HG03025 (cell line): Measurements from ENCODE around the gene CCDC149.

ENCODE experiments used
- ATAC-seq: cut with Tn5 transposase; IDR thresholded peaks from one replicate; pipeline ENCODE4 v1.9.1; 2021; ENCODE audit warnings: mild to moderate bottlenecking, moderate library complexity; ENCODE audit not compliant: unreplicated experiment, low FRiP score

Gene CCDC149

DNA sequence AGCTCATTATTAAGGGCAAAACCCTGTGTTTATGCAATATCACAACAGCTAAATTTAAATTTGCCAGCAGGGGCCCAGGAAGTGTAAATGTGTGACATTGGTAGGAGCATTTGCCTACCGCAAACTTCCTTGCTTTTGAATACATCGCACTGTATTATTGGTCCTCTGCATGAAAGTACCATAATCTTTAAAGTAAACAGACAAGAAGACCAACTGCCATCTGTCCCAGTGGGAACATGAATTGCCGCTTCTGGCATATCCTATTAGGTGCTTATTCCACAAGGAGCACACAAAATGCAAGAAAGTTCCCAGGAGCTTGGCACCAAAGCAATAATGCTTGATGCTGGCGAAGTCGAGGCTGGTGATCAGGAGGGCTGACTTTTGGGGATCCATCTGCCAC, 66.1 kb downstream of the CCDC149 start:
- ATAC-seq, result no peak

DNA sequence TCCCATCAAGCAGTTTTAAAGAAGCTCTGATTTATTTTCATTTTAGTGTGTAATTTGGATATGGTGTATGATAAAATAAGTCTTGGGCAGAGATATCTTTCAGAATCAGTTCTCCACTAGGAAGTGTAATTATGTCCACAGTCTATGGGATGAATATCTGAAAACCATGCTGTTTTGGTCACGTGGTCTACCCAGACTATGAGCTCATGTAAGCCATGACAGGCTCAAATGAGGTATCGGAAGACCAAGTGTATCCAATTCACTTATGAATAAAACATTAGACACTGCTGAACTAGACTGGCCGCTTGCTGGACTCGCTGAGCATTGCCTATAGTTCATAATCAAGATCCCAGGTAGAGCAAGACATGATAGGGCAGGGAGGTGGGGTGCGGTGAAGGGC, 66.9 kb downstream of the CCDC149 start:
- ATAC-seq, result no peak

DNA sequence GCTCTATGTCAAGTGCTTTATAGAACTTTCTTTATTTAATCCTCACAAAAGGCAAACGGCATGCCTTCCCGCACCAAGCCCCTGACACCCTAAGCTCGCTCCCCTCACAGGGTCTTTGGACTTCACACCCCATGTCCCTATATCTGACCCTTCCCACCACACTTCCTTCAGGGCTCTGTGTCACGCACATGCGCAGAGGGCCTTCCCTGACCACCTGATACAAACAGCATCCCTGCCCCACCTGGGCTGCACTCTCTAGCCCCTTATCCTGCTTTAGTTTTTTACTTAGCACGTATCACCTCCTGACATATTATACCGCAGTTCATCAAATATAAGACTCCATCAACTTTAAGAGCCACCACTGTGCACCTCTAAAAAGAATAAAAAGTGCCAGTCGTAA, 67.7 kb downstream of the CCDC149 start:
- ATAC-seq, result no peak

DNA sequence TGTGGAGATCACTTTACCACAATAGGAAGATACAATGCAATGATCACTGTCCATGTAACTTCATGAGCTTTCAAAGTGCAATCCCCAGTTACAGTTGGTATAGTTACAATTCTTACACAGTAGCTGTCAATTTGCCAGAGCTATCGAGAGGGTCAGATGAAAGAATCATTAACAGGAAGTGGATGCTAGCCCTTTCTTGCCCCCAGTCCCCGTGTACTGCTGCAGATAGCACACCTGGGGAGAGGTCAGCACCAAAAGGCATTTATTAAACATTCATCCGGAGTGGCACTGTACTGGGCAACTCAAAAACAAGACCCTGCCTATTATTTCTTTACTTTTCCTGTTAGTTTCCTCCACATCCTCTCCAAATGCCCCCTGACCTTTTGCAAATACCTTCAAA, 69.7 kb downstream of the CCDC149 start:
- no peak for ATAC-seq

DNA sequence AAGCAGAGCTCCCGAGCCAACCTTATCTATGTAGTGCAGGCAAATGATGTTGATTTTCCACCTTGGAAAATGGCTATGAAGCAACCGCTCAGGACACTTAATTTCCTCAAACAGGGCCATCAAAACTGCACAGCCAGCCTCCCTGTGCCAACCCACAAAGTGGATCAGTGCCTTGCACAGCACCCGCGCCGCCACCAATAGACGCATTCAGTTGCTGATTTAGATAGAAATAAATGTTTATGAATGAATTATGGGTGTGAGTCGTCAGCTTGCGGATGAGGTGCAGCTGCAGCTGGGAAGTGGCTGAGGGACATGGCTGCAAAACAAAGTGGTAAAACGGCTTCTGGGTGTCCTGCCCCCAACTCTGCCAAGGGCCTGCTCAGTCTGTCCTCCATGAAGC, 70.5 kb downstream of the CCDC149 start:
- no peak for ATAC-seq

DNA sequence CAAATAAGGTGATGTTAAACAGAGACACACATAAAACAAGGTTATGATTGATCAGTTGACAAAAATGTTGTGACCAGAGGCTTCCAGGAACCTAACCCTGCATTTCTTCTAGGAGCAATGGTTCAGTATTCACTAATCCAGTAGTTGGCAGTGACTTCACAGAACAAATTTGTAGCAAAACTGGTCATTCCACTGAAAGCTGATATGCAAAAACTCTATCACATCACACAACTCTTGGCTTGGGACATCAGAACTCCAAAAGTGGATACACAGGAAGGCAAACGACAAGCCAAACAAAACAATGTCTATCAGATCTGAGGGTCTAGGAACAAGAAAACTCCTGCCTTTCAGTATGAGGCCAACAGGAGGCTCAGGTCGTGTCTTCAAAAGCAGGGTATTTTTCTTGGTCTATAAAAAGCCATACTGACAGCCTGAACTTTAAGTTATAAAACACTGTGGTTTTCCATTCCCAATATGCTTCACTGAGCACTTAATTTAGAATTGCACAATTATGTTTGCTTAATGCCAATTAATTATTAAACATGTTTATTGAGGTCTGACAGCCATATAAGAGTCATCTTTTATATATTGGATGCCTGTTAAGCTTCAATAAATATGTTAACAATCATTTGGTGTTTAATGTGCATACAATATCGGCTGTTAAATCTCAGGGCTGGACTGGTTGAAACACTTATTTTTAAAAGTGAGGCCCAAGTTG, 71.9 kb downstream of the CCDC149 start:
- no peak for ATAC-seq

DNA sequence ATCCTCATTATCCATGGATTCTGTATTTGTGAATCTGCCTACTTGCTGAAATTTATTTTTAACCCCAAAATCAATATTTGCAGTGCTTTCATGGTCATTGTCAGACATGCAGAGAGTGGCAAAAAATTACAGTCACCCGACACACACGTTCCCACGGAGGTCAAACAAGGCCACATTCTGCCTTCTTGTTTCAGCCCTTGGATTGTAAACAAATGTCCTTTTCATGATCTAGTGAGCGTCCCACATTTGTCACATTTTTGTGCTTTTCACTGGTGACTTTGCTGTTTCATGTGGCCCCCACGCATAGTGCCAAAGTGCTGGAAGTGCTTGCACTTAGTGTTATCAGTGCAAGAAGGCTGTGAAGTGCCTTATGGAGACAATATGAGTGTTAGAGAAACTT, 72.5 kb downstream of the CCDC149 start:
- ATAC-seq, result no peak

DNA sequence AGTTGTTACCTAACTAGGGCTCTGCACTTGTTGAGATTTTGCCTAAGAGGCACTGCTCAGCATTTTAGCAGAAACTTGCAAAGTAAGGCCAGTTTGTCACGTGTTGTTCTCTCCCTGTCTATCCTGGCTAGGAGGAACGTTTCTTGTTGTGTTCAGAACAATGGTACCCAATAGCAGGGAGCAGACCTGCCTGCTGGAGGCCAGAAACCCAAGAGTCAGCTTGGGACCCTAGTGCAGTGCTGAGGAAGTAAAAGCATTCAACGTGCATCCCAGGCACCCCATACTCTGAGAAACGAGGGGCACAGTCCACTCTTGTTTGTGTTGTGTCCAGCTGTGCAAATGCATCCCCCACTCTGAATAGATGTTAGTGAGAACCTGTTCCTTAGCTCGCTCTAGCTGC, 75.1 kb downstream of the CCDC149 start:
- no peak for ATAC-seq

DNA sequence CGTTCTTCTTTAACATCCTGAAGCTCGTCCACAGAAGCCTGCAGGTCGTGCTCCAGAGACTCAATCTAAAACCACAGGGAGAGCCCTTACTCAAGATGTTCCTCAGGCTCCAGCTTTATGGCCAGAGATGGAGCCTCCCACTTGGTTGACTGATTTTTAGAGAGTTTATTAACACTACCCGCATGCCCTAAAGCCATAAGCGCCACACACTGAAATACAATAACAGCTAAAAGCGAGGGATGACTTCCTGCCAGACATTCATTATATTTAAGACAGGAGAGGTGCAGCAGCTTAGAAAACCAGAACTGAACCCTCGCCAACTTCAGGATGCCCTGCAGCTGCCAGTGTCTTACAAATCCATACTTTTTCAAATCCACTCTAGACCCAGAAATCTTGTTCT, 75.5 kb downstream of the CCDC149 start:
- ATAC-seq, result no peak

DNA sequence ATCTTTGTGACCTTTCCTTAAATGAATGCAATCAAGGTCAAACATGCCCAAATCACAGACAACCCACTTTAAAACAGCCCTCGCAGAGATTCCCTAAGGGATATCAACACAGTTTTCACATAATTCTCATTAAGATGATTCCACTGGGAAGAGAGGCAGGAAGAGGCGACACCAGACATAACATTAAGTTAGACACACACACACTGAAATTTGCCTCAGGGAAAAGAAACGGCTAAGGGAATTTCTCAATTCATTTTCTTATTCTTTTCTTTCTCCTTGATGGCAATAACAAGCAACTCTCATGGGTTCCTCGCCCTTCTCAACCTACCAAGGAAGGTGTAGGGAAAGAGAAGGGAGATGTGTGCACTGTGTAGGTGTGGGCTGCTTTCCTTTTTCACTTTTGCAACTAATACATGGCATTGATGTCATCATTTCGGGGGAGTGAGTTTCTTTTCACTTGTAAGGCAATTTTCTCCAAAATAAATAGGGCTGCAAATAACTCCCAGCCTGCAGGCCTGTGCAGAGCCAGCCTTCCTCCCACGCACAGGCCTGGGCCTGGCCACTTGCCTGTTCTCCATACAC, 76.1 kb downstream of the CCDC149 start:
- ATAC-seq, result no peak

DNA sequence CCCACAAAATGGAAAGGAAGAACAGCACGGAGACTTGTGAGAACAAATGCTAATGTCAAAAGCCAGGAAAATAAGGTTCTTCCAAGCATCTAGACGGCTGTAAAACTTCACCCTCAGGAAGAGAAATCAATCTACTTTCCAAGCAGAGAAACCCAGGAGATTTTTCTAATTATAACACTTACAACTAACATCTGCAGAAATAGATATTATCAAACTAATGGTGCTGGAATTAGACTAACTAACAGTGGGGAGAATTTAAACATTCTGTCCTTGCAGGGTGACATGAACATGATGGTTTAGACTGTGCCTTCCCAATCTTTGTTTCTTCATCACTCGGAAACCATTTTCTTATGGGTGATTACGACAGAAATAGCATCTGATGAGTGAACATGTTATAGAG, 77.1 kb downstream of the CCDC149 start:
- no peak for ATAC-seq

DNA sequence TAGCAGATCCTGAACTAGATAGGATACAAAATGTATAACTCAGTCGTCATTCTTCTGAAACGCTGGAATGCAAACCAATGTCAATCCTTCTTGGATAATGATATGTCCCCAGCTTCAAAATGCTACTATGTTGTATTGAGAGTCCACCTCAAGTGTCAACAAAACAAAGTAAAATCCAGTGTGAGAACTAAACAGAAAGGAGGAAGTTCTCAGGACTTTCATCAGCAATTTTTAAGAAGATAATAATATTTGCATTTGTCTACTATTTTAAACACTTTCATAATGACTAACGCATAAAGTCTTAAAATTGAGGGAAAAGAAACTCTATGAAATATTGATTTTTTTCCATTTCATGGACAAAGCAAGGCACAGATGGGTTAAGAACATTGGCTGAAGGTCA, 81.2 kb downstream of the CCDC149 start:
- no peak for ATAC-seq

DNA sequence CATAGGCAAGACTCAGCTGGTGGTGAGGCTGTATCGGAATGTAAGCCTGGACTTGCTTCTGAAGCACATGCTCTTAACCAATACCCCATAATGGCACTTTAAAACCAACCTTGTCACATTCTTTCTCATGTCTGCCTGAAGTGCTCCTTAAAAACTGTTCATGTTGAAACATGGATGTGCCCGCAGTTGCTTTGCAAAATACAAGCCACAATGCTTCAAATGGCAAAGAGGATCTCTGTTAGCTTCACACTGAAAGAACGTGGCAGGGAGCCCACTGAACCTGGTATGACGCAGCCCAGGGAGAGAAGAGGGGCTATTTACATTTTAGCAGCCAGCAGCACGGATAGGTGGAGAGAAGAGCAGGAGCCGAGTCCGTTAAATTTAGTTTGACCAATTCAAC, 88.1 kb downstream of the CCDC149 start:
- no peak for ATAC-seq

DNA sequence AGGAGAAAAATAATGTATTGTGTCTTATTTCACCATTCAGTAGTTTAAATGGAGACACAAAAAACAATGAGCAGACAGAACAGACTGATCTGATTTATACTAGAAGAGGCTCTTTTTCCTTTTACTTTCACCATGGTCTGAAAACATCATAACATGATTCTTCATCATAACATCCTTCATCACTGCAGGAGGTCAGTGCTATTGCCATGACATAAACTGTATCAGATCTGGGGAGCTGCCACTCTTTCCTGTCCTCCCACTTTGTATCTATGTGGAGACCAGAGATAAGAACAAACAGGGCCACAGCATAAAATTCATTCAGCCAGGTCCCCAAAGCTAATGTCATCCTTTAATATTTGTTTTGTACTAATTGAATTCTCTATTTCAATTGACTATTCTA, 92.3 kb downstream of the CCDC149 start:
- no peak for ATAC-seq

DNA sequence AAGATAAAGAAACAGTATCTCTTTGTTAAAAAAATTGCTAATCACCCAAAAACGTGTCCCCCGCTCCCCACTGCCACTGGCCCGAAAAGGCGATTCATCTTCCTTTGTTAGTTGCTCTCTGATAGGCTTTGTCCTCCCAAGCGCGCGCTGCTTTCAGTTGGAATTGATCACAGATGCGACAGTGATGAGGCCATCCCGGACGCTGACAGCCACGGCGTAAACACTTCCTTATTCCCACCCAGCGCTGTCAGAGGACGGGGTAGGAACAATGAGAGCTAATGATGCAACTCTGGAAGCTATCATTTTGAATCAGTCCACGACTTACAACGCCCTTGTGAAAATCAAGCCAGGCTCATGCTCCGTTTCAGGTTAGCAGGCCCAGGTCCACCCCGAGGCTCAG, 96.0 kb downstream of the CCDC149 start:
- ATAC-seq, result no peak

DNA sequence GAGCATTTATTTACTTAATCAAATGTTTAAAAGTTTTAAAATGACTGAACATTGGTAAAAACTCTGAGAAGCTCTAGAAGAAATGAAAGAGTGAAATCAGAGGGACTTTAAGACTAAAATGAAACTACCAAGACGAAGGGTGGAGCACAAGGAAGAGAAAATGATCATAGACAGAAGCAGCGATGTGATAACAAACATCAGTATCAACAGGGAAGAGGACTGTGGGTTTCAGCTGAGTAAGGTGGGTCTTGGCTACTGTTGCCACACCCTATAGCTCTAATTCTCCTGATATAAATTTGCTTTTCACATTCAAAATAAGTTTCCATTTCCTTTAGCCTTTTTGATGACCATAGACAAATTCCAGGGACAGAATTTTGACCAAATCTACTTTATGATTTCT, 99.1 kb downstream of the CCDC149 start:
- no peak for ATAC-seq

DNA sequence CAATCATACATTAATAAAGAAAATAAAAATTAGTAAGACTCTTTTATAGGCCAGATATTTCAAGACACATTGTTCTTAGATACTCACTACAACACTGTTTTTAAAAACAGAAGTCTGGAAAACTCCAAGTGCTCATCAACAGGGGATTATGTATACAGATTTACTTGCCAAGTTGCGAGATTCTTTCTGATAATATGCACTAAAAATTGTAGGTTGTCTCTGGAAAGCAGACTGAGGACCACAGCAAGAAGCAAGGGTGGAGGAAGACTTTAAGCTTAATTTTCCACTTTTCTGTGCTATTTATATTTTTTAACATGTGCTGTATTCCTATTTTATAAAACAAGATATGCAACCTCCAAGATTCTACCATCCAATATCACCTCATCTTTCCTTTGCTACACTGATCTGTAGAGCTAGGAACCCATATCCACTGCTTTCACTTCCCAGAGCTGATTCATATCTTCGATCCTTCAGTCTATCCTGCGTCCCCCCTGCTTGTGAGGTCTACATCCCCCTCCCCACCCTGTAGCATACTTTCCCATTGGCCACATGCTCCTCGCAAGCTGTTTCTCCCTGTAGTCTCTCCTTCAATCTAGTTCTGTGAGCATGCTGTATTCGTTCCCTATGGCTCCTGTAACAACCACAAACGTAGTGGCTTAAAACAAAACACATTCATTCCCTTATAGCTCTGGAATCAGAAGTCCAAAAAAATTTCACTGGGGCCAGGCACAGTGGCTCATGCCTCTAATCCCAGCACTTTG, 101.8 kb downstream of the CCDC149 start:
- ATAC-seq, result no peak

DNA sequence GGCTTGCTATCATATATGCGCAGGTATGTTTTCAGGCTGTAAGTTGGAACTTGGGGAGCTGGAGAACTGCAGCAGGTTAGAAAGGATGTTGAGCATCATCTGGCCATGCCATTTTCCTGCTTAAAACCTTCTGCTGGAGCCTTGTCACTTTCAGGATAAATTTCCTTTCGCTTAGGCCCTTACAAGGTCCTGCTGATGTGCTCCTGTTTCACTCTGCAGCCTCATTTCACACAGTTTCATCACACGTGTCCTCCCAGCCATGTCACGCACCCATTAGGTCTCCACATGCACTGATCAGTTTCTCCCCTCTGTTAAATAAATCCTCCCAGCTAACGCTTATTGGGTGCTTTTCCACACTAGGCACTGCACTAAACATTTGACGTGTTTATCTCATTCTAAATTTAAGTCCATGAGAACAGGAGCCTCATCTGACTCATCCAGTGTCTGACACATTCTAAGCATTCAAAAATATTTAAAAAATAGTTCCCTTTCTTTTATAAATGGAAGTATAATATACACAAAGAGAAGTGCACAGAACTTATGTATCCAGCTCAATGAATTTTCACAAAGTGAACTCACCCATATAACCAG, 102.9 kb downstream of the CCDC149 start:
- ATAC-seq, result no peak

DNA sequence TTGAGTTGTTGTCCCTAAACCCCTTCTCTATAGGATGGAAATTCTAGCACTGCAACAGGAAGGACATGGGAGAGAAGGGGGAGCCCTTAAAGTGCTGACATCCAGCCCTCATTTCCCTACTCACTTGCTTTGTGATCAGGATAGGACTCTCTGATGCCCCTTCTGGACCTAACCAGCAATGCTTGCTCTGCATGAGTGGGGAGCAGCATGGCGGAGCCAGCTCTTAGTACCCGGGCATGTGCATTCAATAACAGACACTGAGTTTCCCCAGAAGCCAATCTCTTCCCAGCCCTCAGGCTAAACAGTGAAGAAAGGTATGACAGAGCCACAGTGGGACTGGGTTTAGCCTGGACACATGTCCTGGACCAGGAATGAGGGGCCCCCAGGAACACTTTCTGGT, 103.5 kb downstream of the CCDC149 start:
- ATAC-seq, result no peak

DNA sequence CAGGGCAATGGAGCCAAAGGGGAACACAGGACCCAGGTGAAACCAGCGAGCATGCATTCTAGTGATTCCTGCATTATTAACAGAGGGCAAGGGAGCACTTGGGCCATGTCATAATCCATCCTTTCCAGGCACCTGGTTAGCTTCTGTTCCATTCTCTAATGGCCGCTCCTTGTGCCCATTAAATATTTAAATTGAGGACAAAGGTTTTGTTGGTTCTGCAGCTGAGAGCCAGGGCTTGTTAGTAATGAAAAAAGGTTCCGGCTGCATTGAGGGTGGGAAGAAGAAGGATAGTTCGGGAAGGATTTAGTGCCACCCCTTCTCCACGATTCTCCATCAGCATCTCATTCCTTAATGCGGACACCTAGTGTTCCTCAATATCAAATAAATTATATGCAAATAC, 103.9 kb downstream of the CCDC149 start:
- ATAC-seq, result no peak

DNA sequence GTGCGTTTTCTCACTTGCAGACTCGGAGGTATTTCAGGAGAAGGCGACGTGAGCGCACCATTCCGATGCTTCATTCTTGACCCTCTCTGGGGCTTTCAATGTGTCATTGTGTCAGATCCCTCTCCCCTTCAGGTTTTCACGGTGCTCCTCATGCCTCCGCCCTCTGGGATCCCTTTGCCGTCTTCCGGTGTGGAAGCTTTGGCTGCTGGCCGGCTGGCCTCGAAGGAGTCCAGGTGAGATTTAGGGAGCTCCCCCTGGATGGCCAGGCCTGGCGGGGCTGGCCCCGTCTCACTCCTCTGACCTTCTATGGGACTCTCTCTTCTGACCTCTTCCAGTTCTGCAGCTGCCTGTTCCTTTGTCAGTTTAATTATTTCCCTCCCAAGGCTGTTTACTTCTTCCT, 104.6 kb downstream of the CCDC149 start:
- no peak for ATAC-seq

DNA sequence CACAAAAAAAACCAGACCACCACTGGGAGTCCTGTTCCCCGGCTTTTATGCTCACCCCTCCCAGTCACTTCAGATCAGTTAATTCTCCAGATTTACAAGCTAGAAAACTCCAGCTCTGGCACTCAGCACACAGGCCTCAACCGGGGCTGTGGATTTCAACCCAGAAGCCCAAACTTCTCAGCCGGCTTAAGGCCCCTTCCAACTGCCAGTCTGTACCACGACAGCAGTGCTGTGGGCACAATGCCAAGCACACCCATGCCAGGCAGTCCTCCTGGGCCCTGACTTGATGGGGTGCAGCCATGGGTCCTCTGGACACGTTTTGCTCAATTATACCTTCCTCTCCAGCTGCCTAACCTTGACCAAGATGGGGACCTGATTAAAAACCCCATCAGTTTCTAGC, 105.2 kb downstream of the CCDC149 start:
- no peak for ATAC-seq
